Stimulated activated CD8-positive, alpha-beta memory T cell treated with anti-CD3 and anti-CD28 coated beads, Interleukin-4, amount 100 ng/mL, for 1 hour (primary cell): Measurements from ENCODE around the gene NPTN.

Experiments used
- DNase-seq, 2 donors: peaks; one replicate each; pipeline ENCODE4 v3.0.0-alpha.2; 2020; ENCODE audit warnings: low read depth in 2 of 2, low spot score in 1 of 2

NPTN gene

DNA sequence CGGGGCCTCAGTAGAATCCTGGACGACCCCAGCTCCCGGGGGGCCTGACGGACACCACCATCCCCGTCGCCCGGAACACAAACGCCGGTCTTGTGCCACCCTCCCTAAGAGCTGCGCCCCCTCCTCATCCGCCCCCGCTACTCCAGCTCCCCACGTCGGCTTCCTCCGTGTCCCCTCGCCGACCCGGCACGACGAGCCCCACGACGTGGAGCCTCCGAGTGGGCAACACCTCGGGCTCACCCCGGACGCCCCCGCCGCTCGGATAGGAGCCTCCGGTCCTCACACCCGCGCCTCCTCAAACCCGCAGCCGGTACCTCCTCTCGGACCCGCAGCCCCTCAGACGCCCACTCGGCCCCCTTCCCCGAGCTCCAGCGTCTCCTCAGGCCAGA lies 525 bp downstream of the NPTN start:
- no peak for DNase-seq

DNA sequence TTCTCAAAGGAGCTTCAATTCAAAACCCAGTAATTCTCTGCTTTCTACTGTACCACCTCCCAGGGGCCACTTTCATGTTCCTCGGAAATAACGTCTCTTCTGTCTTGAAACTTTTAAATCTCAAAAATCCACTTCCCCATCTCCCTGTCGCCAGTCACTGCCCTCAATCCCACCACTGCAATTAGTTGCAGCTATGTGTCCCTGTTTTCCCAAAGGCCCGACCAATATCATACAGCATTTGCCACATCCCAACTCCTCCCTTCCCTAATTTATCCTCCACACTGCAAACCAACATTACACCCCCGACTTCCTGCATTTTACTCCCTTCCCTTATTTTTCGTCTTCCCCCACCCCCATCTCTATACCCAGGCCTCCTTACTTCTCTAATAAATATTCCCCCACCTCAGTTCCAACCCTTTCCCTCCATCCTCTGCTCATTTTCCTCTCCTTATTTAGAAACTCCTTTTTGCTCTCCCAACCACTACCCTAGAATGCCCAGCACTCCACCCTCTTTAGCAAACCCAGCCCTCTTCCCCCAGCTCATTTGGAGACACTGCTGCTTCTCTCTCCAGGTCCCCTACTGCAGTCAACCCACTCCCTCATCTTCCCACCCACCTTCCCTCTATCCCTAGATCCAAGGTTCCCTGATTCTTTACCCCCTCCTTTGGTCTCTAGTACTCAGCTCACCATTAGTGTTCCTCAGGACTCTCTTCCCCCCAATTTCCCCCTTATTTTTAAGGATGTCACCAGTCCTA lies 1.1 kb downstream of the NPTN start:
- DNase-seq, result no peak

DNA sequence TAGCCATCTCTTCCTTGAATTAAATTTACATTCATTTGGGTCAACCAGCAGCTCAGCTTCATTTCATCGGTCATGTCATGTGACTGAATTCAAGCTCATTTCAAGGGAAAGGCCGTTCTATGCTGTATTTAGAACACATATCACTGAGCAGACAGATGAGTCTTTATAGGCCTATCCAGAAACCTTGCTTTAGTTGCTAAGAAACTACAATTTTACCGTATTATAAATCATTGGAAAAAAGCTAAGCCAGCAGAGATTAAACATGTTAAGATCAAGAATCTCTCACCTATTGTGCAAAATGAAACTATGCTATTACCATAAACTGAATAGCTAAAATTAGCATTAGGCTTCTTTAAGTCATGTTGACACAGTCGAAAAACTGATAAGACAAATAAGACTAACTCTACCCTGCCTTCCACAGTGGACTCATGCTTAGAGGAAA lies 2.2 kb downstream of the NPTN start:
- no peak for DNase-seq

DNA sequence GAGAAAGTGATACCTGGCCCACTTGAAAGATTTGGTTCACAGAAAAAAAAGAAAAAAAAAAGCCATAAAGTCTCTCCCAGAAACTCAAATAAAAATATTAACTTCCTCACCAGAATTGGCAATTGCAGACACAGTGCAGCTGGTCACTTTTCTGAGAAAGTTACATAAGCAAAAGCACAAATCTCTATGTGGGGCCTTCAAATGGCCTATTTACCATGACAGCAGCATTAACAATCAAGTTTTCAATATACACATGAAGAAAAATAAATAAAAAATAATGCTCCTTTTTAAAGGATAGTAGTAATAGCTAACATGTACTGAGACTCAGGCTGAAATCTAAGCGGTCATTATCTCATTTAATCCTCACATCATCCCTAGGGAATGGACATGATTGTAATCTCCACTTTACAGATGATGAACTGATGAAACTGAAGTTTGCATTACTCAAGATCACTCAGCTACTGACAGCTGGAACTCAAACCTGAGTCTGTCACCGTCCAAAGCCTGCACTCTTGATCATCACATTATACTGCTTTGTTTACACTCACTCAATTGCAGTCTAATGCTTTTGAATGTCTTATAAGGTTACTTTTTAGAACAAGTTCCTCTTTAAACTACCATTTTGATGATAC lies 3.3 kb downstream of the NPTN start:
- DNase-seq, result no peak

DNA sequence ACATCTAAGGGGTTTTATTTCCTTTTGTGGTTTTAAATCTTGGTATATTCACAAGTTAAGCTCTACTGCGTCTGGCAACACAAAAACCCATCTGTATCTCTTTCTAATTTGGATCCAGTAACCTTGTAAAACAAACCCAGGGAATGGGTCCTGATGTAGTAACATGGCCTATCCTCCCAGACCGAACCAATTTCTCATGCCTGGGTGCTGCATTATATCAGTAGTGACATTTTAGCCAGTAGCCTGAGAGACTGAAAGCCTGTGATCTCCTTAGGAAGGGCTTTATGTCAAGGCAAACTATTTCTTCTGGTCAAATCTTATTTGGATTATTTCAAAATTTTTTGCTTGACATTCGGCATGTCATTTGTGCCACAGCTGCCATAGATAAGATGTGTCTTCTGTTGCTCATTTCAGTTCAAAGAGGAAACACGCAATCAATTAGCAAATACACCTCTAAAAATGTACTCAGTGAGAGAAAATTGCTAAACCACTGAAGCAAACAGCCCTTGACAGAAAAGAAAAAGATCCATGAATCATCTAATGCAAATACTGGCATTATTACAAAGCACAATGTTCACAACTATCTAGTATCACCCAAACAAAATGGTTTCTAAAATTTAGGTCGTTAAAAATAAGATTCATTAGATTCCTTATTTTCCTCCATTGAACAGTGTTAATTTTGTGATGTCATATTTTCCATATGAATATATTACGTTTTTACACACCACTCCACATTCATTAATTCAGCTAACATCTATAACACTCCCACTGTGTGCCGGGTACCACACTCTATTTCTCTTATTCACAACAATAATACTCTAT lies 4.0 kb downstream of the NPTN start:
- no peak for DNase-seq

DNA sequence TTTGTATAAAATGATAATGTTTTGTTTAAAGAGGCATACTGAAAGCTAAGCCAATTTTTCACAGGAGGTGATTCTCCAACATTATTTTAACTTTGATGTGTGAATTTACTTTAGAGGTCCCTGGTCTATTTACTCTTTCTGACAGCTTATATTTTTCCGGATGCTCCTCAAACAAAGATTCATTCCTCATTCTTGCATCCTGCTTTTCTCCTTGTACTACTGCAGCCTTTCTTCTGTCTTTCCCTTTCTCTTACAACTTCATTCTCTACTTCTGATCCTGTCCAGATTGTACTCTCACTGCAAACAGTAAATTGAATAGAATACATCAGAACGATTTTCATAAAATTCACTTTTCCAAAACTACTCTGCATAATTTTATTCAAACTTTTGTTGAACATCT lies 5.1 kb downstream of the NPTN start:
- DNase-seq, result no peak

DNA sequence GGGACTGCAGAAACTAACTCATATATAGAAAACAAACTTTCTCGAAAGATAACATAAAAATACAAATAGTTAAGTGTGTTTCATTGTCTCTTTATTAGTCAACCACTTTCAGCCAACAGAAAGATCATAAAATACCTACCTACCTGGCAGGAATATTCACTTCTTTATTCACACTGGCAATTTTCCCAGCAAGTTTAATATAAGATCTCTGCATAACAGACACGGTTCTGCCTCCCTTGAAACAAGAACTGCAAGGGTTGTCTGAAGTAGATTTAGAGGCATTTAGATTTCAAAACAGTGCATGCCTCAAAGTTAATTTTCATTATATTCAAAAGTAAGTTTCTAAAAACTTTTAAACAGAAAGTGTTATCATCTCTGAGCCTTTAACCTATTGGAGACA lies 7.1 kb downstream of the NPTN start:
- DNase-seq, result no peak

DNA sequence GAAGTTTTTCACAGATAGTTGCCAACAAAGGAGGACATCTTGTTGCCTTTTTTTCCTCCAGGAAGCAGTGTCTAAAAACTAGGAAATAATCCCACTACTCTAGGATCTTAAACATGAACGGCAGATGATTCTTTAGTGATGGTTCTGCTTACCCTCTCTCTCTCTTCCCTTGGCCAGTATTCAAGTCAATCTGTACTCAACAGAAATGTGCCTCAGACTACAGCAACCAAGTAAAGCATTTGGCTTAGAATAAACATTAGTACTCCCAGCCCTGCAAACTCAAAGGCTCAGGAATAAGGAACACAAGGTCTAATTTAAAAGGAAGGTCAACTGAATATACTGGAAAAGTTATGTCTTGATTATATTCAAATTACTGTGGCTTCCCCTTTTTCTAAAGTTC lies 8.7 kb downstream of the NPTN start:
- no peak for DNase-seq

DNA sequence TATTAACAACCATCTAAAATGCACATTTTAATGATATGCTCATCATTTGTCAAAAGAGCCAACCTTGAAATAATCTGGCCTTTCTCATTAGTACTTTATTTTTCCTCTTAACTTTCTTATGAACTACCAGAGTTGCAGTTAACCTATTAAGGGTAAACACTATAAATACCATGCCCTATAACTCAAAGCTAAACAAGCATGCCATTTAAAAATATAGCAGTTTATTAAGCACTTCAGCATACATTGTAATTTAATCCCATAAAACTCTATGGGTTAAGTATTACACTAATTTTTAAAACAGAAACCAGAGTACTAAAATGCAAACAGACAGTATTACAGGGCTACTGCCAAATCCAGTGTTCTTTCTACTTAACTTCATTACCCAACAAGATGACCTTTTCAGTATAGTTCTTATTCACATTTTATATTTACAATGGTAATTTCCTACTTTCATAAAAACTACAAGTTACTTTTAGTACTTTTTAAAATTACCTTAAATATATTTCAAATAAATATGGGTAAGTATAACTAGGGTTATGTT lies 11.8 kb downstream of the NPTN start:
- no peak for DNase-seq

DNA sequence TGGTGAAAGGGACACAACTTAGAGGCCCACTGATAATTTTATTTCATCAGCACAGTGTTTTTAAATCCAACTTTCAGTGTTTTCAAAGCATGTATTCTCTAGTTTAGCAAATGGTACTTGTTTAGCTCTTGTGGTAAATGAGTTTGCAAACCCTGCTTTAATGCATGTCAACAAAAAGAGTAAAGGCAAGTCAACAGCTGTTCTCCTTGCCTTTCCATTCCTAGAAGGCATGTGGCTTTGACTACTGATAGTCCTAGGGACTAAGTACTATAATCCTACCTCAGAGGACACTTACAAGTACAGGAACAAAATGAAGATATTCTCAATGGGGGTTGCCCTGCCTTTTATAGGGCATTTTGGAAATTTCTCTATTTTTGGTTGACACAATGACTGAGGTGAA lies 13.1 kb downstream of the NPTN start:
- no peak for DNase-seq

DNA sequence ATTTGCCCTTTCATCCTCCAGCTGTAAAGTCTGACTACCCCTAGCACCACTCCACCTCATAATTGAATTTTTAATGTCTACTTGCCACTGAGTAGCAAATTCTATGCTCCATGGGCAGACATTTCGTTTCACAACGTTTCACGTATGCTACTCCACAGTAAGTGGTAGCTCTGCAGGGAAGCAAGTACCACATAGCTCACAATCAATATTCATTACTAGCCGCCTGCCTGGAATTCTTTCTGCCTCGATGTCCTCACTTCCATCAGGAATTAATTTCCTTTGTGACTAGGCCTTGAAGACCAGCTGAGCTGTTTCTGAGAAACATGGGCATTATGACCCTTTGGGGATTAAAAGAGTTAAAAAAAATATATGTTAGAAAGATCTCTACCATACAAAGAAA lies 15.3 kb downstream of the NPTN start:
- DNase-seq, result no peak

DNA sequence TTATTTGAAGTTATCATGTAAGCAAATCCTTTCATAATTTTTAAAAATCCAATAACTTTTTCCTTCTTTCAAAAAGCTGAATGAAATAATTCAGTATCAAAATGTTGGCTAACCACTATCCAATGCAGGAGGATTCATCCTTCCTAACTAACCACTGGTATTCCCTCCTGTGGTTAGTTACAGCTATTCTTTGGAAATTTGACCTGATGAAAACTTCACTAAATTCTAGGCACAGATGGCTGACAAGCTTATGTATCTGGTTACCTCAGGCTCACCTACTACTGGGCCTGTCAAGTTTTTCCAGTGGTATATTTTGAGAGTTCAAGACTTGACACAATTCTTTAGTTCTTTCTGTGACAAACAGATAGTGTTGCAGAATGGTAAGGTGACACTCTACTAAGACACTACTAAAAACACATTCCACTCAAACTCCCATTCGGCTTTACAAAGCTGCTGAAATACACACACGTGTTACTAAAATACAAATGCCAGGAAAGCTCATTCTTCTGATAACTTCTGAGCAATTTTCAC lies 15.8 kb downstream of the NPTN start:
- DNase-seq, result no peak

DNA sequence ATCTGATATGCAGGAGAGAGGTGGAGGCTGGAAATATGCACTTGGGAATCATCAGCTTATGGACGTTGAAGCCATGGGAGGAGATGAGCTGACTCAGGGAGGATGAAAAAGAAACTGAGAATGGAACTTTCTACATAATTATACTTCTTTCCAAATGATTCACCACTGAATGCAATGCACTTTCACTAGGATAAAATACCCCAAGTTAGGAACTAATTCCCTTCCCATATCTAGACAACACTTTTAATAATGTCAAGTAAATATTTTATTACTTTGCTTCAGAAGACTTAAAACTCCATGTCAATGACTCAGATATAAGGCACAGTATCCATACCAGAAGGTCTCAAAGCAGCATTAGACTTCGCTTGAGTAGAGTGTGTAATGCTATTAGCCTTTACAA lies 24.2 kb downstream of the NPTN start:
- no peak for DNase-seq

DNA sequence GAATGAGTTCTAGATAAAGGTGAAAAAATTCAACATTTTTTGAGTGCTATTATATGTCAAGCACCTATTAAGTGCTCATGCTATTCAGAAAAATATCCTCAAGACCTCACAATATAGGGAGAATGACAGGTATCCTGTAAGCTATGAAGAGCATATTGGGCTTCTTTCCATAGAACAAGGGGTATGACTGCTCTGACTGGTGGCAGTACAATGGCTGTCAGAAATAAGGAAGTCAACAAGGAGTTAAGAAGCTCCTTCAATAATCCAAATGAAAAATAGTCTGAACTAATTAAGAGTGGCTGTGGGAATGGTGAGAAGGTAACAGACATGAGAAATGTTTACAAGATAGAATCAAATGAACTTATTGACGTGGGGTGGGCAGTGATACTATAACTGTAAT lies 24.7 kb downstream of the NPTN start:
- no peak for DNase-seq

DNA sequence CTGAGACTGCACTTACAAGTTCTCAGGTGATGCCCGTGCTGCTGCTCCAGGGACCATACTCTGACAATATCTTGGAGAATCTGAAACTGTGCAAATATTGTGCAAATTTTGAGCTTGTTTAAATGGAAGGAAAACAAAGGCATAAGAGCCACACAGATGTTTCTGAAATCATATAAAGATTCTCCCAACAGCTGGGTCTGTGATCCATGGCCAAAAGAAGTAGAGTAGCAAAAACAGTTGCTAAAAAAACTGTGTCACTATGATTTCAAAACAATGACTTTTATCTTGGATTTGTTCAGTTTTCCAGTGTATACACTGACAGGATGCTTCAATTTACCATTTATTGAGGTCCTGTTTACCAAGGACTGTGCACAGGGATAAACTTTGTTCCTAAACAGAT lies 25.3 kb downstream of the NPTN start:
- DNase-seq, result no peak

DNA sequence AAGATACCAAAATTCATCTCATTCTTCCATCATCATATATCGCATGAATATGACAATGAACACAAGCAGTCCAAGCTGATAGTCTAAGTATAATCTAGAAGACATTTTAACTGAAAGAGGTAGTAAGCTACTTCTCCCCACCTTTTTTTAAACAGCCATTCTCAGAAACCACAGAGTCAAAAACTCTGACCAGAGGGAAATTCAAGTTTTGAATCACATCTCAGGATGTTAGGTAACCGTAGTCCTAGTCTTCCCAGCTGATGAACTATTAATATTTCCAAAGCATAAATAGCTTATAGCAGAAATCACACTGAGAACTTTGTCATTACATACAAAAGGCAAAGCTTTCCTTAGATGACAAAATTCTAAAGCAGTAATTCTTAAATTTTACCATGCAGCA lies 25.8 kb downstream of the NPTN start:
- no peak for DNase-seq

DNA sequence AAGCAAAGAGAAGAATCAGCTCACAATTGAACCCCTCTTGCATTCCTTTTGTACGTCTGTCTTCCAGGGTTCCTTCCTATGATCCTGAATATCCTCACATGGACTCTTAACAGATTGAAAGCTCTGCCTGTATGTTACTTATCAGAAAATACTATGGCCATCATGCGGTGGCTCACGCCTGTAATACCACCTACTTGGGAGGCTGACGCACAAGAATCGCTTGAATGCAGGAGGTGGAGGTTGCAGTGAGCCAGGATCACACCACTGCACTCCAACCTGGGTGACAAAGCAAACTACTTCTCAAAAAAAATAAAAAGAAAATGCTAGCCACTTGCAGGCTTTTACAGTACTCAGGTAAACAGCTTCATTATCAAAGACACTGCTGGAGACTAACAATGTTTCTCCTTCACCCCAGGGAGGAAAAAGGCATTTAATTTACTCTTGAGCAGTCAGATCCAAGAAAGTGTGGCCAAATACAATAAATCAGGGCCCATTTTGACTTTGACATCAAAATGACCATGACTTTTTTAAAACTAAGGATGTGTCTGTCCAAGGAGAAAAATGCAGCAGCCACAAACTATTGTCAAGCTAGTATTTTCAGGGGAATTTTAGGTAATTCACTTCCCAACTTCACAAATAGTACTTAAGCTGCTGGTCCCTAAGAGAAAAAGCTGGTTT lies 27.3 kb downstream of the NPTN start:
- no peak for DNase-seq

DNA sequence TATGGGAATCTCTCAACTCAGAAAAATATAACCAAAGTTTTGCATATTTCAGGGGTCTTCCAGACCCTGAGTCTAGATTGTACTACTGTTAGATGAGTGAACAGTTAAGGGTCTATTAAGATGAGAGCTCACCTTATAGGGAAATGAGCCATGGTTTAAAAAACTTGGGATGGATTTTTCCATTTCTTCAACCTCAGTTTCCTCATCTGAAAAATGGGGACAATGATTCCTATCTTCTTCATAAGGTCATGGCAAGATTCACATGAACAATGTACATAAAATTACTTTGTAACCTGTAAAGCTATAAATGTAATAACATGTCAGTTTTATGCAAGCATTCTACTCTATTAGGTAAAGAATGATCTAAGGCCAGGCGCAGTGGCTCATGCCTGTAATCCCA lies 28.7 kb downstream of the NPTN start:
- DNase-seq, result no peak

DNA sequence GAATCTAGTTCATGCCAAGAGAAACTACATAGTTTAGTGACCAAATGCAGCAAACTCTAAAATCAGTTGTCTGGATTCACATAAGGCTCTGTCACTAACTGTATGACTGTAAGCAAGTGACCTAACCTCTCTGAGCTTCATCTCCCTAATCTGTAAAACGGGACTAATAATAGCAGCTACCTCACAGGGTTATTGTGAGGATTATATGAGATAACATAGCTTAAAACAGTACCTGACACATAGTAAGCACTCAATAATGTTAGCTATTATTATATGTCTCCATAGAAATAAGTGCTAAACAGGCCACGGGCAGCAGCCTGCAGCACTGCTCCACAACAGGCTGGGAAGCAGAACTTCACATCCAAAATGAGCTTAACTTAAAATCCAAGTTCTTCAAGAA lies 30.2 kb downstream of the NPTN start:
- no peak for DNase-seq

DNA sequence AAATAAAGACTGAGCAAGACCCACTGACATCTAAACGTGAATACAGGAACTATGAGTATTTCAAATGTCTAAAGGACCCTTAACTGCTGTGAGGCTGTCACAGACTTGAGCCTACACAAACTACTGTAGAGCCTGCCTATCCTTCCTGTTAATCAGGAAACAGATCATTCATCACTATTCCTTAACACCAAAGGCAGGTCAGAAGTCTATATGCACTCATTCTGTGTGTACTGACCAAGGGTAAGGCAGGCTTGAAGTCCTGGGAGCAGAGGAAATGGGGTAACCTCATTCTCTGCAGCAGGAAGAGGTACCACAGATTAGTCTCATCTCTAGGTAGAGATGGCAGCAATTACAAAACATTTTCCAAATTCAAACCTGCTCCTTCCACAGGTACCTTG lies 30.7 kb downstream of the NPTN start:
- no peak for DNase-seq
